A673 (cell line): ENCODE results near the gene CAMK2G. TPM values are rescaled to one million over a fixed set of nuclear protein-coding genes. Genes with fewer than 3 reads are reported as not detected.

Experiments
- BruUV-seq: library from RNA; stranded (reverse); fragments of 400-500 nt; replicated peaks from 2 replicates; lab custom pipeline; 2021; lab: Mats Ljungman, UMichigan
- CTCF ChIA-PET: fragments of 300-600 bp; sonication (Branson Sonifier 250); formaldehyde crosslinking; loops from one replicate; lab custom pipeline; 2022; ENCODE audit warnings: antibody characterized with exemption; lab: Charles Lee
- POLR2A ChIA-PET: fragments of 300-600 bp; sonication (Branson Sonifier 250); formaldehyde crosslinking; loops from one replicate; lab custom pipeline; 2022; ENCODE audit warnings: antibody characterized with exemption; ENCODE audit not compliant: low non-redundant PET; lab: Charles Lee
- DNase-seq: peaks from one replicate; pipeline ENCODE4 v3.0.0-alpha.2; 2015; ENCODE audit warnings: low spot score
- H3K27ac ChIP-seq: fragments of 200-600 bp; sonication (generic); 2 replicates; pipeline ENCODE4 v1.5.1; 2016; ENCODE audit warnings: mixed run types, low read depth, mild to moderate bottlenecking, mixed read lengths, antibody characterized with exemption, low read length; ENCODE audit not compliant: poor library complexity, severe bottlenecking
- H3K27me3 ChIP-seq: fragments of 200-600 bp; sonication (generic); replicated peaks from 2 replicates; pipeline ENCODE4 v1.6.1; 2017; ENCODE audit warnings: mixed run types, low read depth, mild to moderate bottlenecking, mixed read lengths, antibody characterized with exemption, low read length; ENCODE audit not compliant: insufficient read depth, poor library complexity
- H3K36me3 ChIP-seq: fragments of 200-600 bp; sonication (generic); 2 replicates; pipeline ENCODE4 v1.6.1; 2016; ENCODE audit warnings: mixed run types, mild to moderate bottlenecking, mixed read lengths, antibody characterized with exemption, low read length; ENCODE audit not compliant: insufficient read depth, poor library complexity, severe bottlenecking
- H3K4me1 ChIP-seq: fragments of 200-600 bp; sonication (generic); 2 replicates; pipeline ENCODE4 v1.6.1; 2017; ENCODE audit warnings: mixed run types, mild to moderate bottlenecking, mixed read lengths, antibody characterized with exemption, low read length; ENCODE audit not compliant: insufficient read depth, poor library complexity, severe bottlenecking
- H3K4me3 ChIP-seq: fragments of 200-600 bp; sonication (generic); 2 replicates; pipeline ENCODE4 v1.5.1; 2016; ENCODE audit warnings: low read depth, mixed run types, mild to moderate bottlenecking, mixed read lengths, low read length; ENCODE audit not compliant: poor library complexity, severe bottlenecking
- H3K9me3 ChIP-seq: fragments of 200-600 bp; sonication (generic); 2 replicates; pipeline ENCODE4 v1.6.1; 2016; ENCODE audit warnings: mixed run types, low read depth, mild to moderate bottlenecking, mixed read lengths, antibody characterized with exemption, low read length; ENCODE audit not compliant: poor library complexity, severe bottlenecking
- CTCF ChIP-seq: fragments of 300-800, 200-600 bp; sonication (generic); conservative IDR thresholded peaks from 2 replicates; pipeline ENCODE4 v1.5.1; 2017; ENCODE audit warnings: low read depth, mild to moderate bottlenecking, antibody characterized with exemption, low read length, moderate library complexity, mixed read lengths
- EZH2 ChIP-seq: fragments of 200-600 bp; sonication (generic); IDR thresholded peaks from 2 replicates; pipeline ENCODE4 v1.6.1; 2017; ENCODE audit warnings: borderline replicate concordance, low read depth, mild to moderate bottlenecking, mixed read lengths, antibody characterized with exemption, low read length; ENCODE audit not compliant: poor library complexity, severe bottlenecking
- intact Hi-C: fragments of 100-400 bp; cut with micrococcal nuclease; formaldehyde crosslinking; loops from one replicate; pipeline ENCODE4 v1.10.0; 2022; ENCODE audit not compliant: unreplicated experiment
- total RNA-seq: library from RNA; stranded (reverse); gene quantifications from 2 replicates; pipeline ENCODE4 v1.2.3, GENCODE V29; 2021

The CAMK2G gene
- total RNA-seq, 1 experiment from 2014 or later = 32.7 TPM

- no peak overlapping the region for H3K27ac ChIP-seq
- H3K4me3 ChIP-seq = no peak overlapping the region
- peaks cover 6% of the 10 kb centered on the region for H3K4me1 ChIP-seq
- H3K36me3 ChIP-seq = peaks cover 12% of the 10 kb centered on the region
- TF ChIP-seq CTCF (no peak), EZH2 (no peak)
- no peak for DNase-seq
- no peaks in the 10 kb centered on the region for H3K9me3 ChIP-seq
- BruUV-seq = no TSS peak
- ChIA-PET CTCF (interaction anchor here (2.0 kb wide), 1 partner anchor 27 kb away, joined by 4 read pairs; no protein-coding TSS in a partner anchor), POLR2A (no interaction called here)
- intact Hi-C loops = no loop called here
- no peaks in the 10 kb centered on the region for H3K27me3 ChIP-seq
Observed at GRCh38 chr10:73853196-73853595, 21.2 kb downstream of the CAMK2G start.

GRCh38 chr10:73850863-73851461, 23.4 kb downstream of the CAMK2G start:
- H3K4me3 ChIP-seq = no peak overlapping the region
- H3K36me3 ChIP-seq = peaks cover 26% of the 10 kb centered on the region
- TF ChIP-seq EZH2 (no peak), CTCF (no peak)
- no peak overlapping the region for H3K27ac ChIP-seq
- no TSS peak for BruUV-seq
- ChIA-PET POLR2A (no interaction called here), CTCF (interaction anchor here (0.6 to 2.0 kb wide), 3 partner anchors 29 to 128 kb away, joined by 4 to 6 read pairs (median 5); no protein-coding TSS in a partner anchor)
- H3K9me3 ChIP-seq = no peaks in the 10 kb centered on the region
- peaks cover 6% of the 10 kb centered on the region for H3K4me1 ChIP-seq
- intact Hi-C loops = no loop called here
- peak; percentile 52 for DNase-seq
- no peaks in the 10 kb centered on the region for H3K27me3 ChIP-seq

- Histone ChIP-seq H3K27me3 (no peaks in the 10 kb centered on the region), H3K4me3 (no peak overlapping the region), H3K36me3 (peaks cover 26% of the 10 kb centered on the region), H3K27ac (no peak overlapping the region), H3K4me1 (peaks cover 6% of the 10 kb centered on the region), H3K9me3 (no peaks in the 10 kb centered on the region)
- TF ChIP-seq EZH2 (no peak), CTCF (no peak)
- intact Hi-C loops = no loop called here
- DNase-seq = no peak
- ChIA-PET POLR2A (no interaction called here), CTCF (interaction anchor here (0.9 to 1.5 kb wide), 2 partner anchors 29 to 229 kb away, joined by 3 to 5 read pairs; no protein-coding TSS in a partner anchor)
- BruUV-seq = no TSS peak
Observed at GRCh38 chr10:73850211-73850610, 24.1 kb downstream of the CAMK2G start.
